ENCODE measurements around the gene ERVV-1.
A peak's percentile ranks its signal among the peaks of the same experiment; 100 is the strongest.
"Not testable (repeated sequence)": the region's sequence is repeated elsewhere in the genome, so short reads cannot be mapped to it uniquely, and the experiment has no call there.

ERVV-1 gene, protein sequence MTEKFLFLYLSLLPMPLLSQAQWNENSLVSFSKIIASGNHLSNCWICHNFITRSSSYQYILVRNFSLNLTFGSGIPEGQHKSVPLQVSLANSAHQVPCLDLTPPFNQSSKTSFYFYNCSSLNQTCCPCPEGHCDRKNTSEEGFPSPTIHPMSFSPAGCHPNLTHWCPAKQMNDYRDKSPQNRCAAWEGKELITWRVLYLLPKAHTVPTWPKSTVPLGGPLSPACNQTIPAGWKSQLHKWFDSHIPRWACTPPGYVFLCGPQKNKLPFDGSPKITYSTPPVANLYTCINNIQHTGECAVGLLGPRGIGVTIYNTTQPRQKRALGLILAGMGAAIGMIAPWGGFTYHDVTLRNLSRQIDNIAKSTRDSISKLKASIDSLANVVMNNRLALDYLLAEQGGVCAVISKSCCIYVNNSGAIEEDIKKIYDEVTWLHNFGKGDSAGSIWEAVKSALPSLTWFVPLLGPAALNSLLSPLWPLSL

DNA sequence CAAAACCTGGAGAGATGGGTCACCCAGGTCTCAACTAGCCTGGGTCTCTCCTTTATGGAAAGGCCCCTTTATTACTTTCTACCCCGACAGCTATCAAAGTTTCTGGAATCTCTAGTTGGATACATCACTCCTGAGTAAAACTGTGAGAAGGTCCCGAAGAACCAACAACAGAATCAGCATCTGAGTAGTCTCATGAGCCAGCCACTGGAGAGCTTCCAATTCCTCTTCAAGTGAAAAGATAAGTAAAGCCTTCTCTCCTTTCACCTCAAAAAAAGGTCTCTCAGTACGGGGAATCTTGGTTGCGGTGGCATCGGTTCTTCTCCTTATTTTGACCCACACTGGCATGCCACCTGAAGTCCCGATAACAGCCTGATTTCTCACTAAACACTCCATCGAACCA lies at the start of gene ERVV-1:
Gene ERVV-1, plus strand, starts transcription at position 301 of the 400 bp plus-strand sequence. CDS start 170 bp downstream, outside the sequence.
- Histone ChIP-seq H3K9me3 (ENCODE audit: control insufficient read depth, low read length) (no peaks in the 10 kb centered on the region), H3K4me1 (ENCODE audit: control insufficient read depth, insufficient read depth, low read length) (no peaks in the 10 kb centered on the region), H3K4me3 (ENCODE audit: low read length) (no peak within 1 kb of the TSS), H3K9ac (ENCODE audit: low read length) (no peak within 1 kb of the TSS), H3K27me3 (ENCODE audit: control insufficient read depth, insufficient read depth, low read length) (no peaks in the 10 kb centered on the region), H3K36me3 (ENCODE audit: control insufficient read depth, insufficient read depth, low read length) (no peaks in the 10 kb centered on the region)

DNA sequence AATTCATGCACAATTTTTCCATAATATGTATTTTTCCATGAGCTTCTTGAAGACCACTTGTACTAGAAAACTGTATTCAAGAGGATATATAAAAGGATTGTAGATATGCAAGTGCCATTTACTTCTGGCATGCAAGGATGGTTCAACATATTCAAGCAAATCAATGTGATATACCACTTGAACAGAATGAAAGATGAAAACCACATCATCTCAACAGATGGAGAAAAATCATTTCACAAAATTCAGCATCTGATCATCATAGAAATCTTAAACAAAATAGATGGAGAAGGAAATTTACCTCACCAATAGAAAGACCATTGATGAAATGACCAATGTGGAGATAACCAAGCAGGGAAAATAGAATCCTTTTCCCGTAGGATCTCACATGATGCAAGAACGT lies 45.9 kb upstream of the ERVV-1 start:
- H3K4me3 ChIP-seq (ENCODE audit: low read length): no peak overlapping the region
- H3K27me3 ChIP-seq (ENCODE audit: control insufficient read depth, insufficient read depth, low read length): no peaks in the 10 kb centered on the region
- H3K36me3 ChIP-seq (ENCODE audit: control insufficient read depth, insufficient read depth, low read length): no peaks in the 10 kb centered on the region
- H3K9ac ChIP-seq (ENCODE audit: low read length): no peak overlapping the region
- no peaks in the 10 kb centered on the region for H3K9me3 ChIP-seq (ENCODE audit: control insufficient read depth, low read length)
- H3K4me1 ChIP-seq (ENCODE audit: control insufficient read depth, insufficient read depth, low read length): no peaks in the 10 kb centered on the region

DNA sequence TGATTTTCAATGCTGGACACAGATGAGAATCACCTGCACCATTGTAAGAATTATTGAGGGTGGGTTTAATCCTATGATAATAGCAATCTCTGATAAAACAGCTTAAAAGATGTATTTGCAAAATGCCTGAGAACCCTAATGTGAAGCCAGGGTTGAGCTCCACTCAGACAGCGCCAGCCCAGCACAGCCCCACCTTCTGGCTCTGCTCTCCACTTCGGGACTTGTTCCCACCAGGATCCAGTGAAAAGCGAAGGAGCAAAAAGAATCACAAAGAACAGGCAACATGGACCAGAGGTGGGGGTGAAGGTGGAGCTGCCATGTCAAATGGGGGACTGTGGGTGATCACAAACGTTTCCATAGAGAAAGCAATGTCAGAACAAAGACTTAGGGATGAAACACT lies 32.4 kb upstream of the ERVV-1 start:
- Histone ChIP-seq H3K9ac (ENCODE audit: low read length) (no peak overlapping the region), H3K4me3 (ENCODE audit: low read length) (no peak overlapping the region), H3K9me3 (ENCODE audit: control insufficient read depth, low read length) (peaks cover 6% of the 10 kb centered on the region), H3K36me3 (ENCODE audit: control insufficient read depth, insufficient read depth, low read length) (peaks cover under 1% of the 10 kb centered on the region), H3K4me1 (ENCODE audit: control insufficient read depth, insufficient read depth, low read length) (no peaks in the 10 kb centered on the region), H3K27me3 (ENCODE audit: control insufficient read depth, insufficient read depth, low read length) (no peaks in the 10 kb centered on the region)

DNA sequence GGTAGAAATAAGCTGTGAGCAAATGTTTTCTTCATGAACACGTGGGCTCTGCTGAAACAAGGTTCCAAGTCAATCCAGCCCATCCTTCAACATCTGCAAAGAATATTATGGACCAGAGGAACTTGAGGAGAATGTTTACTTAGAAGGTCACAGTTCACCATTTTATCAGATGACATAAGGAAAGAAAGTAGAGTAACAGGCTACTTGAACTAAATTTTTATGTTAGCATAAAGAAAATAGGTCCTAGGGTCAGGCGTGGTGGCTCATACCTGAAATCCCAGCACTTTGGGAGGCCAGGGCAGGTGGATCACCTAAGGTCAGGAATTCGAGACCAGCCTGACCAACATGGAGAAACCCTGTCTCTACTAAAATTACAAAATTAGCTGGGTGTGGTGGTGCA lies 30.6 kb upstream of the ERVV-1 start:
- not testable (repeated sequence) for H3K4me3 ChIP-seq (ENCODE audit: low read length); H3K9ac ChIP-seq (ENCODE audit: low read length); H3K27me3 ChIP-seq (ENCODE audit: control insufficient read depth, insufficient read depth, low read length); H3K36me3 ChIP-seq (ENCODE audit: control insufficient read depth, insufficient read depth, low read length); H3K9me3 ChIP-seq (ENCODE audit: control insufficient read depth, low read length); H3K4me1 ChIP-seq (ENCODE audit: control insufficient read depth, insufficient read depth, low read length)

DNA sequence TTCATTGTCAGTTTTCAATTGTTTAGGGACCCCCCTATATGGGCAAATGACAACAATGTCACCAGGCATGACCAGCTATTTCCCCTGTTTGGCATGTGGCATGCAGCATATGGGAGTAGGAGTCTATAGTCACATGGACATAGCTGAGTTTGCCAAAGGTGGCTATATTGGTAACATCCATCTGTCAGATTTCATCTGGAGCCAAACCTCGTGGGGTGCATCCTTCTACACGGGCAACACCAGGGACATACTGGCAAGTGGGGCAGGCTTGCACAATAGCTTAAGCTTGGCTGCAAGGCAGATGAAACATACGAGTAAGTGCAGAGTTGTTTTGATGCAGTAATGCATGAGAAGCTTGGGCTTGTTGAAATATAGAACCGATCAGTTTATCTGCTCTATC lies 26.5 kb upstream of the ERVV-1 start:
- Histone ChIP-seq H3K4me3 (ENCODE audit: low read length) (no peak overlapping the region), H3K4me1 (ENCODE audit: control insufficient read depth, insufficient read depth, low read length) (peaks cover 1% of the 10 kb centered on the region), H3K9ac (ENCODE audit: low read length) (no peak overlapping the region), H3K9me3 (ENCODE audit: control insufficient read depth, low read length) (peaks cover 7% of the 10 kb centered on the region), H3K36me3 (ENCODE audit: control insufficient read depth, insufficient read depth, low read length) (peaks cover 5% of the 10 kb centered on the region), H3K27me3 (ENCODE audit: control insufficient read depth, insufficient read depth, low read length) (no peaks in the 10 kb centered on the region)

DNA sequence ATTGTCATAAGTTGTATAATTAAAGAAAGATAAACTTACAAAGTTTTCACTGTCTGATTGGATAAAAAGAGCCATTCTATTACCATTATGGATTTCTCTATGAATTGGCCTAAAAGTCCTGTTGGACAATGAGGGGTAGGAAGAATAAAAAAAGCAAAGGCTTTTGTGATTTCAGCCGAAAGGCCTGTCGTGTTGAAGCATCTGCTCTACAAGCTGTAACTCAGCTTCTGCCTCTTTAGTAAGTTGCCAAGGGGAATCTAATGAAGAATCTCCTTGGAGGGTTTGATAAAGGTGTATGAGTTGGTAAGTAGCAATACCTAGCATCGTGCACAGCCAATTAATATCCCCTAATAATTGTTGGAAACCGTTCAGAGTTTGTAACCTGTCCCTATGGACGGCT lies 25.2 kb upstream of the ERVV-1 start:
- H3K27me3 ChIP-seq (ENCODE audit: control insufficient read depth, insufficient read depth, low read length): no peaks in the 10 kb centered on the region
- no peak overlapping the region for H3K9ac ChIP-seq (ENCODE audit: low read length)
- no peak overlapping the region for H3K4me3 ChIP-seq (ENCODE audit: low read length)
- peaks cover 9% of the 10 kb centered on the region for H3K4me1 ChIP-seq (ENCODE audit: control insufficient read depth, insufficient read depth, low read length)
- H3K9me3 ChIP-seq (ENCODE audit: control insufficient read depth, low read length): peaks cover 7% of the 10 kb centered on the region
- peaks cover 5% of the 10 kb centered on the region for H3K36me3 ChIP-seq (ENCODE audit: control insufficient read depth, insufficient read depth, low read length)

DNA sequence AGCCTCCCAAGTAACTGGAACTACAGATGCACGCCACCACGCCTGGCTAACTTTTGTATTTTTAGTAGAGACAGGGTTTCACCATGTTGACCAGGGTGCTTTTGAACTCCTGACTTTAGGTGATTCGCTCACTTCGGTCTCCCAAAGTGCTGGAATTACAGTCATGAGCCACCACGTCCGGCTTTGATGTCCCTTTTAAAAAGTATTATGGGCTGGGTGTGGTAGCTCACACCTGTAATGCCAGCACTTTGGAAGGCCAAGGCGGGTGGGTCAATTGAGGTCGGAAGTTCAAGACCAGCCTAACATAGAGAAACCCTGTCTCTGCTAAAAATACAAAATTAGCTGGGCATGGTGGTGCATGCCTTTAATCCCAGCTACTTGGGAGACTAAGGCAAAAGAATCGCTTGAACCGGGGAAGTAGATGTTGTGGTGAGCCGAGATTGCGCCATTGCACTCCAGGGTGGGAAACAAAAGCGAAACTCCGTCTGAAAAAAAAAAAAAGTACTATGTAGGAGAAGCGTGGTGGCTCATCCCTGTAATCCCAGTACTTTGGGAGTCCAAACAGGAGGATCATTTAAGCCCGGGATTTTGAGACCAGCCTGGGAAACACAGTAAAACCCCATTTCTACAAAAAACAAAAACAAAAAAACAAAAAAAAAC lies 22.8 kb upstream of the ERVV-1 start:
- Histone ChIP-seq H3K9me3 (ENCODE audit: control insufficient read depth, low read length) (peaks cover 6% of the 10 kb centered on the region), H3K4me3 (ENCODE audit: low read length) (no peak overlapping the region), H3K9ac (ENCODE audit: low read length) (no peak overlapping the region), H3K4me1 (ENCODE audit: control insufficient read depth, insufficient read depth, low read length) (peaks cover 9% of the 10 kb centered on the region), H3K27me3 (ENCODE audit: control insufficient read depth, insufficient read depth, low read length) (no peaks in the 10 kb centered on the region), H3K36me3 (ENCODE audit: control insufficient read depth, insufficient read depth, low read length) (peaks cover 5% of the 10 kb centered on the region)

DNA sequence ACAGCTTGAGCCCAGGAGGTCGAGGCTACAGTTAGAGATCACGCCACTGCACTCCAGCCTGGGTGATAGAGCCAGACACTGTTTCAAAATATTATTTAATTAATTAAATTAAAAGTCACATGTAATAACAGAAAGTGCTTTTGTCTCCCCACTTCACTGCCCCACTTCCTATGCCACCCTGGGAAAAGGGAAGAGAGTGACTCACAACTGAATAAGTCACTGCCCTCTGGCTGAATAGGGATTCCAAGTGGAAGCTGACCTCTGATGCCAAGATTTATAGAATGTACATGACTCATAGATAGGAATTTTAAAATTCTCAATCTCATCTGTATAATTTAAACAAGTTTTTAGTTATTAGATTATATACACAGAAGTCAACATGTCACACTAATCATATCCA lies 22.2 kb upstream of the ERVV-1 start:
- Histone ChIP-seq H3K4me1 (ENCODE audit: control insufficient read depth, insufficient read depth, low read length) (peaks cover 9% of the 10 kb centered on the region), H3K9ac (ENCODE audit: low read length) (no peak overlapping the region)

DNA sequence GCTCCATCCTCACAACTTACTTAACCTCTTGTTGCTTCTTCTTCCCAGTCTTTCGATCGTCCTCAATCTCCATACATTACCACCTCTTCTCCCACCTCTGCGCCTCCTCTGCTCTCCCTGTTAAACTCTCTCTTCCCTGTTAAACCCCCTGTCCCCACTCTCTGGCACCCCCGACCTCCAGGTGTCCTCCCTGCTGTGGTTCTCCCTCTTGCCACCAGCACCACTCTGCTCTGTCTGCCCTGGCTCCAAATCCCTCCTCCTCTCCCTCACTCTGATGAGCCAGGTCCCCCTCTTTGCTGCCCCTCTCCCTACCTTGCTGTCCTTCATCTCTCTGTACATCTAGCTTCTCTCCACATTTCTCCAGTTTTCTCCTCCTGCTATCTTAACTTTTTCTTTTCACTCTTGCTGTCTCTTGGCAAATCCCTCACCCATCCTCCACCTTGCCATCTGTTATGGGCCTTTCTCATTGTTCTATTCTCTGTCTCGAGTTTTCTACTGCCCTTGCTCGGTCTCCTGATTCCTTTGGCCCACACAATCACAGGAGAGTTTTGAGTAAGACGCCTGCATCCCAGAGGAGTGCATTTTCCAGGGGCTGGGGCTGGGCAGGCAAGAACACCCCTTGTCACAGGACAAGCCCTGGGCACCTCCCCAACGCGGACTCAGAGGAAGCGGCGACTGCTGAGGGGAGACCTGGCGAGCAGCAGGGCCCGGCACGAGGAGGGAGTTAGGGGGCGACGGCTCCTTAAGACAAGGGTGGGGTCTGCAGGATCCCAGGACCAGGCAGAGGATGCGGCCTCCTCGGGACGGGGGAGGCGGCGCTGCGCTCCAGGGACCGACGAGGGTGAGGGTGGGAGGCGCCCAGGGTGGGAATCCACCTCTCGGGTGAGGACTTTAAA lies 21.4 kb upstream of the ERVV-1 start:
- peak overlapping the region; percentile 44 for H3K4me3 ChIP-seq (ENCODE audit: low read length)
- no peaks in the 10 kb centered on the region for H3K9me3 ChIP-seq (ENCODE audit: control insufficient read depth, low read length)
- H3K36me3 ChIP-seq (ENCODE audit: control insufficient read depth, insufficient read depth, low read length): no peaks in the 10 kb centered on the region
- H3K4me1 ChIP-seq (ENCODE audit: control insufficient read depth, insufficient read depth, low read length): peaks cover 9% of the 10 kb centered on the region
- H3K27me3 ChIP-seq (ENCODE audit: control insufficient read depth, insufficient read depth, low read length): no peaks in the 10 kb centered on the region
- H3K9ac ChIP-seq (ENCODE audit: low read length): peak overlapping the region; percentile 45

More for the DNA sequence above, 22.2 kb upstream of the ERVV-1 start:
- Histone ChIP-seq H3K27me3 (ENCODE audit: control insufficient read depth, insufficient read depth, low read length) (no peaks in the 10 kb centered on the region), H3K36me3 (ENCODE audit: control insufficient read depth, insufficient read depth, low read length) (peaks cover 3% of the 10 kb centered on the region), H3K4me3 (ENCODE audit: low read length) (no peak overlapping the region), H3K9me3 (ENCODE audit: control insufficient read depth, low read length) (no peaks in the 10 kb centered on the region)

DNA sequence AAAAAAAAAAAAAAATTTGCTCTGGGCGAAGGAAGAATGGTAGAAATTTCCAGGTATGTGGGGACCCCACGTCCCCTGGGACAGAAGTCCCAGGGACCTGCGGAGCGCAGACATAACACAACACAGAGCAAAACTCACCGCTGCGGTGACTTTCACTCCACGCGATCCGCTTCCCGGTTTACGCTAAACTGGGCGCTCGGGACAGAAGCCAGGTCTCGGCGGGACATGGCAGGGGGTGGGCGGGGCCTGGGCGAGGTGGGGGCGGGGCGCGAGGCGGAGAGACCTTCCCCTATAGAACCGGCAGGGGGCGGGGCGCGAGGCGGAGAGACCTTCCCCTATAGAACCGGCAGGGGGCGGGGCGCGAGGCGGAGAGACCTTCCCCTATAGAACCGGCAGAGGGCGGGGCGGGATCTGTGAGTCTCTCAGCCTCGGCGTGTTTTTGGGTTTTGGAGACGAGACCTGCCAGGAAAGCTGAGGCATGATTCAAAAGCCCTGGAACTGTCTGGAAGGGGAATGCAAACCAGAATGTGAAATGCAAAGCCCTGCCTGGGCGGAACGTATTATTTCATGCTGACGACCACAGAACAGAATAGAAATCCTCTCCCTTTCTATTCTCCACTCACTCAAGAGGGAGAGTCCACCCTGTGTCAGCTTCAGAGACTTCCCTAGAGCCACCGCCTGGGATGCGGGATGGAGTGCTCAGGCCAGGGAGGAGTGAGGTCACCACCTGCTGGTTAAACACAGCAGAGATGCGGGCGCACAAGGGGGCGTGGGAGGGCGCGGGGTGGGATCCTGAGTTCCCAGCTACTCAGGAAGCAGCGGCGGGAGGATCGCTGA lies 20.2 kb upstream of the ERVV-1 start:
- H3K4me3 ChIP-seq (ENCODE audit: low read length): peak overlapping the region; percentile 44
- peak overlapping the region; percentile 45 for H3K9ac ChIP-seq (ENCODE audit: low read length)
- peaks cover 9% of the 10 kb centered on the region for H3K4me1 ChIP-seq (ENCODE audit: control insufficient read depth, insufficient read depth, low read length)
- no peaks in the 10 kb centered on the region for H3K9me3 ChIP-seq (ENCODE audit: control insufficient read depth, low read length)
- no peaks in the 10 kb centered on the region for H3K27me3 ChIP-seq (ENCODE audit: control insufficient read depth, insufficient read depth, low read length)
- no peaks in the 10 kb centered on the region for H3K36me3 ChIP-seq (ENCODE audit: control insufficient read depth, insufficient read depth, low read length)

DNA sequence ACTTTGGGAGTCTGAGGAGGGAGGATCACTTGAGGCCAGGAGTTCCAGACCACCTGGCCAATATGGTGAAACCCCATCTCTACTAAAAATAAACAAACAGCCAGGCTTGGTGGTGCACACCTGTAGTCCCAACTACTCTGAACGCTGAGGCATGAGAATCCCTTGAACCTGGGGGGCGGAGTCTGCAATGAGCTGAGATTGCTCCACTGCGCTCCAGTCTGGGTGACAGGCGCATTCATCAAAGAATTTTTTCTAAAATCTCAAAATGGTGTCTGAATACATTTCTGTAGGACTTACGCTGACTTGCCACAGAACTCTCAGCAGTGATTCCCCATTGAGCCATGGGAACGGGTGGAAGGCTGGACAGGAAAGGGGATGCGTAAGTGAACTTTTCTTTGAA lies 18.0 kb upstream of the ERVV-1 start:
- H3K9ac ChIP-seq (ENCODE audit: low read length): no peak overlapping the region

More for the DNA sequence above, 18.0 kb upstream of the ERVV-1 start:
- H3K36me3 ChIP-seq (ENCODE audit: control insufficient read depth, insufficient read depth, low read length): no peaks in the 10 kb centered on the region
- H3K27me3 ChIP-seq (ENCODE audit: control insufficient read depth, insufficient read depth, low read length): no peaks in the 10 kb centered on the region
- no peak overlapping the region for H3K4me3 ChIP-seq (ENCODE audit: low read length)
- H3K9me3 ChIP-seq (ENCODE audit: control insufficient read depth, low read length): no peaks in the 10 kb centered on the region
- peaks cover 9% of the 10 kb centered on the region for H3K4me1 ChIP-seq (ENCODE audit: control insufficient read depth, insufficient read depth, low read length)

All from mucosa of stomach (tissue), 1 donor.